Measurements from ENCODE around the gene KHDRBS2.

Gene KHDRBS2

GRCh38 chr6:62285612-62286469, at the start of gene KHDRBS2:
KHDRBS2 (minus strand) TSS chr6:62286225.
- DNase-seq (ENCODE audit: low spot score), result no peak

- no peak for DNase-seq (ENCODE audit: low spot score)
Observed at GRCh38 chr6:62328607-62329006, 42.6 kb upstream of the KHDRBS2 start.

GRCh38 chr6:62324834-62325233, 38.8 kb upstream of the KHDRBS2 start:
- DNase-seq (ENCODE audit: low spot score), result no peak

GRCh38 chr6:62323818-62324431, 37.9 kb upstream of the KHDRBS2 start:
- DNase-seq (ENCODE audit: low spot score), result no peak

- DNase-seq (ENCODE audit: low spot score), result no peak
Observed at GRCh38 chr6:62298745-62299392, 12.8 kb upstream of the KHDRBS2 start.

GRCh38 chr6:62296541-62296940, 10.5 kb upstream of the KHDRBS2 start:
- no peak for DNase-seq (ENCODE audit: low spot score)

GRCh38 chr6:62288974-62289373, 2.9 kb upstream of the KHDRBS2 start:
- no peak for DNase-seq (ENCODE audit: low spot score)

GRCh38 chr6:62288562-62288961, 2.5 kb upstream of the KHDRBS2 start:
- no peak for DNase-seq (ENCODE audit: low spot score)

GRCh38 chr6:62286470-62286843, 432 bp upstream of the KHDRBS2 start:
- DNase-seq (ENCODE audit: low spot score), result no peak

GRCh38 chr6:62284725-62285124, 1.3 kb downstream of the KHDRBS2 start:
- no peak for DNase-seq (ENCODE audit: low spot score)

- DNase-seq (ENCODE audit: low spot score), result no peak
Observed at GRCh38 chr6:62283796-62284411, 2.1 kb downstream of the KHDRBS2 start.

- DNase-seq (ENCODE audit: low spot score), result no peak
Observed at GRCh38 chr6:62283365-62283764, 2.7 kb downstream of the KHDRBS2 start.

GRCh38 chr6:62280099-62280498, 5.9 kb downstream of the KHDRBS2 start:
- no peak for DNase-seq (ENCODE audit: low spot score)

- DNase-seq (ENCODE audit: low spot score), result no peak
Observed at GRCh38 chr6:62272114-62272513, 13.9 kb downstream of the KHDRBS2 start.

- no peak for DNase-seq (ENCODE audit: low spot score)
Observed at GRCh38 chr6:62265906-62266525, 20.0 kb downstream of the KHDRBS2 start.

GRCh38 chr6:62262283-62262682, 23.7 kb downstream of the KHDRBS2 start:
- no peak for DNase-seq (ENCODE audit: low spot score)

- no peak for DNase-seq (ENCODE audit: low spot score)
Observed at GRCh38 chr6:62246087-62246486, 39.9 kb downstream of the KHDRBS2 start.

GRCh38 chr6:62236784-62237183, 49.2 kb downstream of the KHDRBS2 start:
- no peak for DNase-seq (ENCODE audit: low spot score)

- no peak for DNase-seq (ENCODE audit: low spot score)
Observed at GRCh38 chr6:62229231-62229630, 56.8 kb downstream of the KHDRBS2 start.

GRCh38 chr6:62217866-62218265, 68.2 kb downstream of the KHDRBS2 start:
- DNase-seq (ENCODE audit: low spot score), result no peak

GRCh38 chr6:62202078-62202477, 83.9 kb downstream of the KHDRBS2 start:
- no peak for DNase-seq (ENCODE audit: low spot score)

- no peak for DNase-seq (ENCODE audit: low spot score)
Observed at GRCh38 chr6:62192593-62192992, 93.4 kb downstream of the KHDRBS2 start.

All from HuH-7.5 (cell line).